AG04449 (cell line): ENCODE data around the gene SNX4.

Experiments used
- CTCF ChIA-PET: fragments of 350-600 bp; formaldehyde crosslinking; extraction: SDS; loops from one replicate; lab custom pipeline; 2021; ENCODE audit warnings: antibody characterized with exemption; lab: Yijun Ruan, JAX
- POLR2A ChIA-PET: fragments of 400-600, 350-600 bp; formaldehyde crosslinking; extraction: SDS; loops from one replicate; lab custom pipeline; 2020; ENCODE audit warnings: antibody characterized with exemption, inconsistent platforms; lab: Yijun Ruan, JAX
- DNase-seq: peaks from one replicate; pipeline ENCODE4 v3.0.0-alpha.2; 2010; ENCODE audit warnings: low read depth, low spot score
- H3K4me3 ChIP-seq: 2 replicates; pipeline ENCODE4 v1.5.1; 2011; ENCODE audit warnings: low read depth, mild to moderate bottlenecking, control low read depth, low read length
- TF ChIP-seq, protein P1 (sequence below): IDR thresholded peaks from one replicate; pipeline ENCODE4 v1.5.1; 2011; ENCODE audit warnings: mild to moderate bottlenecking, moderate library complexity, low read length, control low read depth, inconsistent platforms; ENCODE audit not compliant: insufficient read depth; ENCODE audit errors: missing control alignments

SNX4 gene

DNA sequence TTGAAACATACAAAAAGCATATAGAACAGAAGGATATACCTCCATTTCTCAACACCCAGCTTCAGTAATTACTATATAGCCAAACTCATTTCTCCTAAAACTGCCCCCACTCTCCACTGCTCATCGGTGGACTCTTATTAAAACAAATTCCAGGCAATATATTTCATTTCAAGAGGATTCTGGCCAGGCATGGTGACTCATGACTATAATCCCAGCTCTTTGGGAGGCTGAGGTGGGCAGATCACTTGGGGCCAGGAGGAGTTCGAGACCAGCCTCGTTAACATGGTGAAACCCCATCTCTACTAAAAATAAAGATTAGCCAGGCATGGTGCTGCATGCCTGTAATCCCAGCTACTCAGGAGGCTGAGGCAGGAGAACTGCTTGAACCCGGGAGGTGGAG is 40.9 kb downstream of the SNX4 start:
- ChIA-PET POLR2A (no interaction called here), CTCF (no interaction called here)
- DNase-seq, result no peak
- H3K4me3 ChIP-seq, result no peak overlapping the region
- TF ChIP-seq, protein P1, sequence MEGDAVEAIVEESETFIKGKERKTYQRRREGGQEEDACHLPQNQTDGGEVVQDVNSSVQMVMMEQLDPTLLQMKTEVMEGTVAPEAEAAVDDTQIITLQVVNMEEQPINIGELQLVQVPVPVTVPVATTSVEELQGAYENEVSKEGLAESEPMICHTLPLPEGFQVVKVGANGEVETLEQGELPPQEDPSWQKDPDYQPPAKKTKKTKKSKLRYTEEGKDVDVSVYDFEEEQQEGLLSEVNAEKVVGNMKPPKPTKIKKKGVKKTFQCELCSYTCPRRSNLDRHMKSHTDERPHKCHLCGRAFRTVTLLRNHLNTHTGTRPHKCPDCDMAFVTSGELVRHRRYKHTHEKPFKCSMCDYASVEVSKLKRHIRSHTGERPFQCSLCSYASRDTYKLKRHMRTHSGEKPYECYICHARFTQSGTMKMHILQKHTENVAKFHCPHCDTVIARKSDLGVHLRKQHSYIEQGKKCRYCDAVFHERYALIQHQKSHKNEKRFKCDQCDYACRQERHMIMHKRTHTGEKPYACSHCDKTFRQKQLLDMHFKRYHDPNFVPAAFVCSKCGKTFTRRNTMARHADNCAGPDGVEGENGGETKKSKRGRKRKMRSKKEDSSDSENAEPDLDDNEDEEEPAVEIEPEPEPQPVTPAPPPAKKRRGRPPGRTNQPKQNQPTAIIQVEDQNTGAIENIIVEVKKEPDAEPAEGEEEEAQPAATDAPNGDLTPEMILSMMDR, result no peak

DNA sequence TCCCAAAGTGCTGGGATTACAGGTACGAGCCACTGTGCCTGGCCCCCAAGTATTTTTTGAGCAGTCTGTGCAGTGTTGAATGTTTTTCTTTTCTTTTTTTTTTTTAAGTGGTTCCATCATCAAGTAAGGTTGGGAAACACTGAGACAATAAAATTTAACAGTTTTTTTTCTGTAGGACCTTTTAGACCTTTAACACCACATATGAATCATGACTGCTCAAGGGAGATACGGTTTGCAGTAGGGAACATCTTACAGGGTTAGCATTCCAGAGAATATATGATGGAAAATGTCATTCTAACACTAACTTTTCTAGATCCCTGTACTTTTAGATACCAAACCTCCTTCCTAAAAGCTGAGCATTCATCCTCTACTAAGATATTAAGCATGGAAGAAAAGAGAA is 41.7 kb downstream of the SNX4 start:
- ChIA-PET CTCF (no interaction called here), POLR2A (no interaction called here)
- TF ChIP-seq, protein P1, result no peak
- DNase-seq, result no peak
- H3K4me3 ChIP-seq, result no peak overlapping the region

DNA sequence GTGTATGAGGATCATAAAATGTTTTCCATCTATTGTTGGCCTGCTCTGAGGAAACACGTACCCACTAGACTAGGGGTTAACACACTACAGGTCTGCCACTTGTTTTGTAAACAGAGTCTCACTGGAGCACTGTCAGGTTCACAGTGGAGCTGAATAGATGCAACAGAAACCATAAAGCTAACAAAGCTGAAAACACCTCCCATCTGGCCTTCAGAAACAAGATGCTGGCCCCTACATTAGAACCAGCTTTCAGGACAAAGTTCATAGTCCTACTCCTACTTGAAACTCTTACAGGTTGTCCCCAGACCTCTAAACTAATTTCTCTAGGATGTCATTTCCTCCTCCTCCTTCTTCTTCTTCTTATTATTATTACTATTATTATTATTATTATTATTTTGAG is 42.3 kb downstream of the SNX4 start:
- ChIA-PET POLR2A (no interaction called here), CTCF (interaction anchor here (1.4 kb wide), 1 partner anchor 40 kb away, joined by 3 read pairs; no protein-coding TSS in a partner anchor)
- TF ChIP-seq, protein P1, result no peak
- DNase-seq, result no peak
- no peak overlapping the region for H3K4me3 ChIP-seq

DNA sequence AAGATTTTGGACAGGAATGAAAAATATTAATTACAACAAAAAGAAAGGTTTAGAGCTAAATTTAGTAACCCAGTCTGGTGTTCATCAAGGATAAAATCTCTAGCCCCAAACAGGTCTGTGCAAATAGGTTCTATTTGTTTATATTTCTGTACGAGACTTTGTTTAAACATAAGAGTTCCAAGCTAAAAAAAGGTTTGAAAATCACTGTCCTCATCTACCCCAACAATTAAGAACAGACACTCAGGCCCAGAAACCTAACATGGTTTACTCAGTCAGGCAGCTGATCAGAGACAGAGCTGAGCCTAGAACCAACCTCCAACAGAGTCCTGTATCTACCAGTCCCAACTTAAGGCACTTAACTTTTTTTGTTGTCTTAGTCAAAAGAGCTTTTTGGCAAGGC is 49.3 kb downstream of the SNX4 start:
- CTCF ChIA-PET, result interaction anchor here (0.9 to 1.0 kb wide), 2 partner anchors 15 to 115 kb away, joined by 3 to 5 read pairs; no protein-coding TSS in a partner anchor
- TF ChIP-seq, protein P1, result no peak
- POLR2A ChIA-PET, result no interaction called here
- no peak overlapping the region for H3K4me3 ChIP-seq
- no peak for DNase-seq

DNA sequence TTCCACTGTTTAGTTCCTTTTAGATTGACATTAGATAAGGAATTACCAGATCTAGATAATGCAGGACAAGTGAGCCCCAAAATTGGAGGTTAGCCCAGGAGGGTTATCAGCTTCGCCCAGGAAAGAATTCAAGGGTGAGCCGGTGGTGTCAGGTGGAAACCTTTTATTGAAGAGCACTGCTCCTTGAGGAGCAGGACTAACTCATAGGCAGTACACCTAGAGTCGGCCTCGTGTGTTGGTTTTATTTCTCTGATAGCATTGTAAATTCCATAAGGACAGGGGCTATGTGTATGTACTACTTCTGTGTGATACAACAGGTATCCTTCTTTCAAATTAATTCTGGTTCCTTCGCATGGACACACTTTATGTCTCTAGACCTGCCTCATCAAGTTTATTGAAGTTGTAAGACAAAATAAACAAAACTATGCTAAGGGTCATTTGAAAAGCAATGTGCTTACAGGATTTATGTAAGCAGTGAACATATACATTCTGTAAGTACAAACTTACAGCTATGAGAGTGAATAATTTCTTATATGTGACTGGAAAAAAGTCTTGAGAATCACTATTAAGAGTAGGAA is 57.2 kb downstream of the SNX4 start:
- DNase-seq, result no peak
- no peak overlapping the region for H3K4me3 ChIP-seq
- TF ChIP-seq, protein P1, result no peak
- POLR2A ChIA-PET, result no interaction called here
- CTCF ChIA-PET, result no interaction called here

DNA sequence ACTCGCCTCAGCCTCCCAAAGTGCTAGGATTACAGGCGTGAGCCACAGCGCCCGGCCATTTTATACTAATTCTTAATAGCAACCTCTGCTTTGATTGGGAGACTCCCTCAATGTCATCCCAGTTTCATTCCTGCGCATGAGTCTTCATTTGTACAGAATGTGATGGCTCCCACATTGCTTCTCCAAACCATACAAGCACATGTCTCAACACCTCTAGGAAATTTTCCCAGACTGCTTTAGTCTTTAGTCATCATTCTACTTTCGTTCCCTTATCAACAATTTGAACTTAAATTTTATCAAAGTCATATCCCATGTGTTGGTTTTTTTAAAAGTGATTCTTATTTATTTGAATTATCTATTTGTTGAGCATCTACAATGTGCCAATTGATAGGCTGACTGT is 58.1 kb downstream of the SNX4 start:
- CTCF ChIA-PET, result interaction anchor here (1.2 kb wide), 1 partner anchor 10 kb away, joined by 4 read pairs; no protein-coding TSS in a partner anchor
- no peak overlapping the region for H3K4me3 ChIP-seq
- TF ChIP-seq, protein P1, result no peak
- POLR2A ChIA-PET, result no interaction called here
- no peak for DNase-seq
